ENCODE data around the gene CPLANE2. TPM values are rescaled to one million over a fixed set of nuclear protein-coding genes. Genes with fewer than 3 reads are reported as not detected.

The CPLANE2 gene
- total RNA-seq, 1 donor from 2014 or later = 8.6 TPM

- Histone ChIP-seq H3K4me2 (ENCODE audit: low read length) (no peak overlapping the region), H2AFZ (ENCODE audit: low read depth, low read length) (no peak overlapping the region), H3K9ac (ENCODE audit: low read length) (no peak overlapping the region), H3K9me3 (ENCODE audit: insufficient read depth, low read depth, low read length) (no peaks in the 10 kb centered on the region), H4K20me1 (ENCODE audit: insufficient read depth, low read length) (no peaks in the 10 kb centered on the region), H3K4me3 (ENCODE audit: insufficient read depth, low read depth, low read length) (no peak overlapping the region), H3K4me1 (ENCODE audit: insufficient read depth, low read length) (peaks cover 4% of the 10 kb centered on the region), H3K27ac (ENCODE audit: low read depth, low read length) (no peak overlapping the region), H3K27me3 (ENCODE audit: insufficient read depth, low read length) (no peaks in the 10 kb centered on the region), H3K36me3 (ENCODE audit: insufficient read depth, low read length) (no peaks in the 10 kb centered on the region), H3K79me2 (ENCODE audit: insufficient read depth, low read length) (no peaks in the 10 kb centered on the region)
- no peak for DNase-seq (ENCODE audit: low read depth)
- Mint-ChIP-seq H3K36me3 (ENCODE audit: low read depth, unreplicated experiment) (peaks cover 11% of the 10 kb centered on the region), H3K27ac (ENCODE audit: unreplicated experiment) (peak overlapping the region; percentile 62), H3K4me3 (ENCODE audit: unreplicated experiment) (no peak overlapping the region), H3K9me3 (ENCODE audit: unreplicated experiment) (no peaks in the 10 kb centered on the region), H3K27me3 (ENCODE audit: low read depth, unreplicated experiment) (peaks cover 1% of the 10 kb centered on the region), H3K4me1 (ENCODE audit: low read depth, unreplicated experiment) (peaks cover 7% of the 10 kb centered on the region)
- no peak for TF ChIP-seq CTCF (IDR thresholded peaks at IDR 0.05; ENCODE audit: insufficient read depth, low read depth, low read length)
- no peak for TF ChIP-seq EZH2 (IDR thresholded peaks at IDR 0.05; ENCODE audit: insufficient read depth, low read length)
- no peak for FAIRE-seq
Measured at GRCh38 chr1:16202281-16203210, 34.4 kb downstream of the CPLANE2 start.

GRCh38 chr1:16199700-16200099, 37.3 kb downstream of the CPLANE2 start:
- no peaks in the 10 kb centered on the region for H3K27me3 ChIP-seq (ENCODE audit: insufficient read depth, low read length)
- H2AFZ ChIP-seq (ENCODE audit: low read depth, low read length) = no peak overlapping the region
- no peaks in the 10 kb centered on the region for H4K20me1 ChIP-seq (ENCODE audit: insufficient read depth, low read length)
- H3K4me3 Mint-ChIP-seq (ENCODE audit: unreplicated experiment) = no peak overlapping the region
- no peaks in the 10 kb centered on the region for H3K9me3 ChIP-seq (ENCODE audit: insufficient read depth, low read depth, low read length)
- no peak for FAIRE-seq
- H3K4me2 ChIP-seq (ENCODE audit: low read length) = no peak overlapping the region
- no peak overlapping the region for H3K27ac ChIP-seq (ENCODE audit: low read depth, low read length)
- peaks cover 3% of the 10 kb centered on the region for H3K9me3 Mint-ChIP-seq (ENCODE audit: unreplicated experiment)
- no peak for DNase-seq (ENCODE audit: low read depth)
- H3K4me3 ChIP-seq (ENCODE audit: insufficient read depth, low read depth, low read length) = no peak overlapping the region
- no peak overlapping the region for H3K27ac Mint-ChIP-seq (ENCODE audit: unreplicated experiment)
- H3K79me2 ChIP-seq (ENCODE audit: insufficient read depth, low read length) = no peaks in the 10 kb centered on the region
- H3K27me3 Mint-ChIP-seq (ENCODE audit: low read depth, unreplicated experiment) = peaks cover 1% of the 10 kb centered on the region
- peaks cover 5% of the 10 kb centered on the region for H3K4me1 Mint-ChIP-seq (ENCODE audit: low read depth, unreplicated experiment)
- no peak for TF ChIP-seq CTCF (IDR thresholded peaks at IDR 0.05; ENCODE audit: insufficient read depth, low read depth, low read length)
- H3K9ac ChIP-seq (ENCODE audit: low read length) = no peak overlapping the region
- H3K4me1 ChIP-seq (ENCODE audit: insufficient read depth, low read length) = no peaks in the 10 kb centered on the region
- peaks cover 11% of the 10 kb centered on the region for H3K36me3 Mint-ChIP-seq (ENCODE audit: low read depth, unreplicated experiment)
- no peaks in the 10 kb centered on the region for H3K36me3 ChIP-seq (ENCODE audit: insufficient read depth, low read length)

GRCh38 chr1:16199157-16199501, 37.9 kb downstream of the CPLANE2 start:
- no peak for DNase-seq (ENCODE audit: low read depth)
- FAIRE-seq = no peak
- Histone ChIP-seq H3K27ac (ENCODE audit: low read depth, low read length) (no peak overlapping the region), H3K9ac (ENCODE audit: low read length) (no peak overlapping the region), H3K27me3 (ENCODE audit: insufficient read depth, low read length) (no peaks in the 10 kb centered on the region), H3K4me1 (ENCODE audit: insufficient read depth, low read length) (no peaks in the 10 kb centered on the region), H3K9me3 (ENCODE audit: insufficient read depth, low read depth, low read length) (no peaks in the 10 kb centered on the region), H3K4me2 (ENCODE audit: low read length) (no peak overlapping the region), H4K20me1 (ENCODE audit: insufficient read depth, low read length) (no peaks in the 10 kb centered on the region), H3K36me3 (ENCODE audit: insufficient read depth, low read length) (no peaks in the 10 kb centered on the region), H3K4me3 (ENCODE audit: insufficient read depth, low read depth, low read length) (no peak overlapping the region), H3K79me2 (ENCODE audit: insufficient read depth, low read length) (no peaks in the 10 kb centered on the region), H2AFZ (ENCODE audit: low read depth, low read length) (no peak overlapping the region)
- Mint-ChIP-seq H3K4me3 (ENCODE audit: unreplicated experiment) (no peak overlapping the region), H3K4me1 (ENCODE audit: low read depth, unreplicated experiment) (peaks cover 5% of the 10 kb centered on the region), H3K27ac (ENCODE audit: unreplicated experiment) (no peak overlapping the region), H3K9me3 (ENCODE audit: unreplicated experiment) (peaks cover 3% of the 10 kb centered on the region), H3K27me3 (ENCODE audit: low read depth, unreplicated experiment) (peaks cover 1% of the 10 kb centered on the region), H3K36me3 (ENCODE audit: low read depth, unreplicated experiment) (peaks cover 11% of the 10 kb centered on the region)
- TF ChIP-seq CTCF (IDR thresholded peaks at IDR 0.05; ENCODE audit: insufficient read depth, low read depth, low read length) = no peak
- TF ChIP-seq EZH2 (IDR thresholded peaks at IDR 0.05; ENCODE audit: insufficient read depth, low read length) = no peak
